HEK293T (cell line): ENCODE data around the gene ETV6.

Experiments
- BHLHE40 ChIP-seq: fragments of 450-650 bp; IDR thresholded peaks from 2 replicates; pipeline ENCODE4 v1.6.1; 2016; ENCODE audit warnings: mild to moderate bottlenecking, moderate library complexity, borderline replicate concordance
- ELF4 ChIP-seq: fragments of 450-650 bp; IDR thresholded peaks from 2 replicates; pipeline ENCODE4 v1.6.1; 2017; ENCODE audit warnings: antibody characterized with exemption
- FOXA1 ChIP-seq: fragments of 450-650 bp; IDR thresholded peaks from 2 replicates; pipeline ENCODE4 v1.6.1; 2016; ENCODE audit warnings: mild to moderate bottlenecking
- FOXK2 ChIP-seq: fragments of 450-650 bp; IDR thresholded peaks from 2 replicates; pipeline ENCODE4 v1.6.1; 2016; ENCODE audit warnings: mild to moderate bottlenecking
- FOXM1 ChIP-seq: fragments of 450-650 bp; IDR thresholded peaks from 2 replicates; pipeline ENCODE4 v1.6.1; 2017; ENCODE audit warnings: mild to moderate bottlenecking, borderline replicate concordance
- HDGF ChIP-seq: fragments of 450-650 bp; IDR thresholded peaks from 2 replicates; pipeline ENCODE4 v1.6.1; 2017; ENCODE audit warnings: antibody characterized with exemption, borderline replicate concordance
- L3MBTL2 ChIP-seq: fragments of 450-650 bp; conservative IDR thresholded peaks from 2 replicates; pipeline ENCODE4 v1.6.1; 2016; ENCODE audit warnings: mild to moderate bottlenecking
- LEF1 ChIP-seq: fragments of 450-650 bp; IDR thresholded peaks from 2 replicates; pipeline ENCODE4 v1.6.1; 2017; ENCODE audit warnings: mild to moderate bottlenecking, borderline replicate concordance
- NFRKB ChIP-seq: fragments of 450-650 bp; IDR thresholded peaks from 2 replicates; pipeline ENCODE4 v1.6.1; 2016; ENCODE audit warnings: mild to moderate bottlenecking, moderate library complexity
- SP1 ChIP-seq: fragments of 450-650 bp; IDR thresholded peaks from 2 replicates; pipeline ENCODE4 v1.6.1; 2017
- SUZ12 ChIP-seq: fragments of 450-650 bp; IDR thresholded peaks from 2 replicates; pipeline ENCODE4 v1.6.1; 2016; ENCODE audit warnings: mild to moderate bottlenecking
- TARDBP ChIP-seq: fragments of 450-650 bp; IDR thresholded peaks from 2 replicates; pipeline ENCODE4 v1.6.1; 2016

- TF ChIP-seq SP1 (no peak), FOXM1 (no peak), TARDBP (no peak), HDGF (no peak), L3MBTL2 (no peak), LEF1 (no peak), FOXK2 (no peak), ELF4 (no peak), FOXA1 (no peak), SUZ12 (no peak), BHLHE40 (no peak), NFRKB (no peak)
These were observed 34.0 kb upstream of the ETV6 start for GRCh38 chr12:11615481-11615880.
